NCI-H774 (cell line): ENCODE measurements around the gene ADAMTS7.
"Not testable (repeated sequence)": the region's sequence is repeated elsewhere in the genome, so short reads cannot be mapped to it uniquely, and the experiment has no call there.

ENCODE experiments used
- DNase-seq: peaks from one replicate; lab custom pipeline; 2025; lab: John Stamatoyannopoulos, UW

ADAMTS7 gene

GRCh38 chr15:78764340-78765153 is 46.7 kb downstream of the ADAMTS7 start:
- DNase-seq, result not testable (repeated sequence)

GRCh38 chr15:78763796-78764241 is 47.4 kb downstream of the ADAMTS7 start:
- DNase-seq, result no peak

GRCh38 chr15:78762985-78763795 is 48.1 kb downstream of the ADAMTS7 start:
- DNase-seq, result no peak

GRCh38 chr15:78762386-78762961 is 48.8 kb downstream of the ADAMTS7 start:
- DNase-seq, result not testable (repeated sequence)

GRCh38 chr15:78761891-78762385 is 49.3 kb downstream of the ADAMTS7 start:
- no peak for DNase-seq

GRCh38 chr15:78761475-78761874 is 49.8 kb downstream of the ADAMTS7 start:
- DNase-seq, result not testable (repeated sequence)

- no peak for DNase-seq
Observed at GRCh38 chr15:78761020-78761419, 50.2 kb downstream of the ADAMTS7 start.

- not testable (repeated sequence) for DNase-seq
Observed at GRCh38 chr15:78760091-78760882, 51.0 kb downstream of the ADAMTS7 start.

- not testable (repeated sequence) for DNase-seq
Observed at GRCh38 chr15:78759361-78759998, 51.8 kb downstream of the ADAMTS7 start.

GRCh38 chr15:78758486-78759200 is 52.6 kb downstream of the ADAMTS7 start:
- not testable (repeated sequence) for DNase-seq

GRCh38 chr15:78758084-78758483 is 53.2 kb downstream of the ADAMTS7 start:
- DNase-seq, result not testable (repeated sequence)

- no peak for DNase-seq
Observed at GRCh38 chr15:78757636-78757905, 53.7 kb downstream of the ADAMTS7 start.

GRCh38 chr15:78756781-78757635 is 54.3 kb downstream of the ADAMTS7 start:
- DNase-seq, result not testable (repeated sequence)

- not testable (repeated sequence) for DNase-seq
Observed at GRCh38 chr15:78755900-78756591, 55.2 kb downstream of the ADAMTS7 start.

GRCh38 chr15:78754637-78755280 is 56.5 kb downstream of the ADAMTS7 start:
- not testable (repeated sequence) for DNase-seq

GRCh38 chr15:78753751-78754535 is 57.3 kb downstream of the ADAMTS7 start:
- DNase-seq, result not testable (repeated sequence)

- not testable (repeated sequence) for DNase-seq
Observed at GRCh38 chr15:78753359-78753659, 58.0 kb downstream of the ADAMTS7 start.
